Ishikawa (cell line): ENCODE results near the gene NFRKB.

Experiments
- CEBPB ChIP-seq: IDR thresholded peaks from 2 replicates; pipeline ENCODE4 v1.6.1; 2012
- EGR1 ChIP-seq: IDR thresholded peaks from 2 replicates; pipeline ENCODE4 v1.6.1; 2012
- EP300 ChIP-seq: IDR thresholded peaks from 2 replicates; pipeline ENCODE4 v1.6.1; 2012; ENCODE audit warnings: borderline replicate concordance
- MAX ChIP-seq: IDR thresholded peaks from 2 replicates; pipeline ENCODE4 v1.6.1; 2012
- NFIC ChIP-seq: IDR thresholded peaks from 2 replicates; pipeline ENCODE4 v1.6.1; 2012
- RAD21 ChIP-seq: IDR thresholded peaks from 2 replicates; pipeline ENCODE4 v1.6.1; 2012; ENCODE audit warnings: low read depth
- REST ChIP-seq: IDR thresholded peaks from 2 replicates; pipeline ENCODE4 v1.6.1; 2012; ENCODE audit warnings: low read depth, mild to moderate bottlenecking
- TAF1 ChIP-seq: IDR thresholded peaks from 2 replicates; pipeline ENCODE4 v1.6.1; 2012; ENCODE audit warnings: low read depth, mild to moderate bottlenecking
- TEAD4 ChIP-seq: IDR thresholded peaks from 2 replicates; pipeline ENCODE4 v1.6.1; 2012
- YY1 ChIP-seq: IDR thresholded peaks from 2 replicates; pipeline ENCODE4 v1.6.1; 2012; ENCODE audit warnings: low read depth
- ZBTB7A ChIP-seq: IDR thresholded peaks from 2 replicates; pipeline ENCODE4 v1.6.1; 2012; ENCODE audit warnings: low read depth

- TF ChIP-seq EP300 = no peak
- TF ChIP-seq RAD21 = no peak
- no peak for TF ChIP-seq ZBTB7A
- TF ChIP-seq MAX = no peak
- no peak for TF ChIP-seq REST
- TF ChIP-seq TEAD4 = no peak
- no peak for TF ChIP-seq EGR1
- TF ChIP-seq TAF1 = no peak
- TF ChIP-seq NFIC = no peak
- no peak for TF ChIP-seq YY1
- no peak for TF ChIP-seq CEBPB
These were observed 43.4 kb upstream of the NFRKB start for GRCh38 chr11:129938764-129939163.
